Lower lobe of right lung (tissue), 2 donors: ENCODE data around the gene SCOC. TPM values are rescaled to one million over a fixed set of nuclear protein-coding genes. Genes with fewer than 3 reads are reported as not detected.

Experiments
- ATAC-seq, 2 donors: fragments of 200-7000 bp; cut with Tn5 transposase; one replicate each; pipeline ENCODE4 v1.9.1; 2020 to 2022; ENCODE audit warnings: mild to moderate bottlenecking in 2 of 2, moderate library complexity in 2 of 2
- DNase-seq: peaks from one replicate; pipeline ENCODE4 v3.0.0-alpha.2; 2020
- H3K27ac ChIP-seq: fragments of 200-600 bp; one replicate; pipeline ENCODE4 v1.8.0; 2022
- H3K27me3 ChIP-seq: fragments of 200-600 bp; one replicate; pipeline ENCODE4 v1.8.0; 2022; ENCODE audit warnings: low read depth
- H3K36me3 ChIP-seq: fragments of 200-600 bp; one replicate; pipeline ENCODE4 v1.8.0; 2022; ENCODE audit warnings: mild to moderate bottlenecking
- H3K4me1 ChIP-seq: fragments of 200-600 bp; one replicate; pipeline ENCODE4 v1.8.0; 2022
- H3K4me3 ChIP-seq: fragments of 200-600 bp; one replicate; pipeline ENCODE4 v1.8.0; 2022; ENCODE audit warnings: mild to moderate bottlenecking
- H3K9me3 ChIP-seq: fragments of 200-600 bp; one replicate; pipeline ENCODE4 v1.8.0; 2022
- CTCF ChIP-seq: fragments of 200-600 bp; IDR thresholded peaks from one replicate; pipeline ENCODE4 v1.8.0; 2022; ENCODE audit warnings: antibody characterized with exemption, mild to moderate bottlenecking
- intact Hi-C: fragments of 100-400 bp; cut with DNase I; formaldehyde crosslinking; loops from one replicate; pipeline ENCODE4 v1.11.0; 2022
- total RNA-seq: library from RNA; stranded (reverse); fragmentation: NEBNext Ultra II Directional; extraction: Animal tissue kit (Norgen Biotek cat#: 25700); gene quantifications from one replicate; pipeline ENCODE4 v1.2.1, GENCODE V29; 2021
- donor health status: DM: no; HTN: yes; CAD: no; lungs with severe emphysema.

Gene SCOC
- total RNA-seq, 1 donor from 2014 or later = 38.4 TPM

DNA sequence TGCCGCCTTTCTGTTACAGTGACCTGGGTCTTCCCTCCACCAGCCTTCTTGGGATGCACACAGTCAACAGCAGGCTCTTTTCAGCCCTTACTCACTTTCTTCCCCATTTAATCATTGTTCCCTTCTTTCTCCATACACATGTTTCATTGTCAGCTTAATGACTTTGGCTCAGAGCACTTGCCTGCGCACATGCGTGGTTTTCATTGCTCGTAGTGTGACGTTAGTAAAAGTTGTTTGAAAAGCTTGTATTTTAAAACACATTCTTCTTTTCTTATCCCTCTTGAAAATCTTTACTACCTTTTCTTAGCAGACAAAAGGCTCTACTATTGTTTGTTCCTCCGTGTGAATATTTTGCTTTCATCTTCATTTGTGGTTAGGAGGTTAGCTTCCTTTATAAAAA lies 19.7 kb upstream of the SCOC start:
- Histone ChIP-seq H3K4me3 (no peak overlapping the region), H3K27me3 (no peaks in the 10 kb centered on the region), H3K4me1 (no peaks in the 10 kb centered on the region), H3K36me3 (no peaks in the 10 kb centered on the region), H3K9me3 (no peaks in the 10 kb centered on the region), H3K27ac (no peak overlapping the region)
- intact Hi-C loops = no loop called here
- DNase-seq = no peak
- no peak for TF ChIP-seq CTCF
- ATAC-seq = no peak

DNA sequence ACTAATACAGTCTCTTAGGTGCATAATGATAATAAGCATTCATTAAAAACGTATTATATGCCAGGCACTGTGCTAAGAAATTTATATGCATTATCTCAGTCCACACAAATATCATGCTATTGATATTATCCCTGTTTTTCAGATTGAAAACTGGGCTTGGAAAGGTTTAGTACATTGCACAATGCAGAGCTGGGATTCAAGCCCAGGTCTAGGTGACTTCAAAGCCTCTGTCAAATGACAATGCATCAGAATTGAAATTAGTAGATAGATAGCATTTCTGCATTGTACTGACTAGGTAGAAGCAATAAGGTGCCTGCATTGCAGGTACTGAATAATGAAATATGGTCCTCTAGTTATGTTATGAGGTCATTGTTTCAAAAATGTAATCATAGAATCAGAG lies 18.2 kb upstream of the SCOC start:
- TF ChIP-seq CTCF = no peak
- H3K9me3 ChIP-seq = no peaks in the 10 kb centered on the region

DNA sequence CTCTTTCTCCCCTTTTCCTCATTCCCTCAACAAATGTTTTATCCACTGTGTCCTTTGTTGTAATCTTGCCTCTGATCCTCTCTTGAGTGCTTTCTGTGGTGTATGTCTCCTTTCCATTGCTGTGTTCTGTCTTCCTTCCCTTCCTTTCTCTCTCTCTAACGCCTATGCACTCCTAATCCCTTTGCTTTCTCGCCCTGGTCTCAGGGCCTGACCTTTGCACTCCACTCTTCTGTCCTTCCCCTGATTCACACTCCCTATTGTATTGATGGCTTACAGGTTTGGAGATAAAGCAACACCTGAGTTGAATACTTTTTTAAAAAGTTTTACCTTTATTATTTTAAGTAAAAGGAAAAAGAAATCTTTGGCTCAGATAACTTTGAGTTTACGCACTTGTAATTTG lies 15.6 kb upstream of the SCOC start:
- Histone ChIP-seq H3K27ac (no peak overlapping the region), H3K4me1 (no peaks in the 10 kb centered on the region), H3K36me3 (no peaks in the 10 kb centered on the region), H3K27me3 (no peaks in the 10 kb centered on the region), H3K4me3 (no peak overlapping the region), H3K9me3 (no peaks in the 10 kb centered on the region)
- no peak for DNase-seq
- no peak for ATAC-seq
- intact Hi-C loops = no loop called here
- TF ChIP-seq CTCF = no peak

More for the DNA sequence above, 18.2 kb upstream of the SCOC start:
- no peak for DNase-seq
- Histone ChIP-seq H3K4me3 (no peak overlapping the region), H3K27ac (no peak overlapping the region), H3K36me3 (no peaks in the 10 kb centered on the region), H3K27me3 (no peaks in the 10 kb centered on the region), H3K4me1 (no peaks in the 10 kb centered on the region)
- no peak for ATAC-seq
- intact Hi-C loops = no loop called here

DNA sequence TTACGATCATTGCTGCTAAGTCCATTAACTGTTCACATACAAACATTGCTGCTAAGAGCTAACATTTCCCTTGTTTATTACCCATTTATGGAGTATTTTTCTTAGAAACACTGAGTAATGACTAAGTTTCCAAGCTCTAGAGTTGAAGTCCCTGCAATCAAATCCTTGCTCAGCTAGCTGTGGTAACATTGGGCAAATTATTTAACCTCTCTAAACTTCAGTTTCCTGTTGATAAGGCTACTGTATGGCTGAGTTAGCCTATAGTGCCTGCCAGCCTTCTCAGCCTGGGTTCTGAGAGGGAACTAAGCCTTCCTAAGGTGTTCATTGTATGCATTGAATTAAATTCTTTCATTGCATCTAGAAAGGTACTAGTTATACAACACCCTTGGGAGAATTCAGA lies 15.2 kb upstream of the SCOC start:
- H3K4me1 ChIP-seq = no peaks in the 10 kb centered on the region
- H3K36me3 ChIP-seq = no peaks in the 10 kb centered on the region
- TF ChIP-seq CTCF = no peak
- no peaks in the 10 kb centered on the region for H3K27me3 ChIP-seq
- ATAC-seq (no peak), DNase-seq (no peak)
- intact Hi-C loops = no loop called here
- no peaks in the 10 kb centered on the region for H3K9me3 ChIP-seq
- H3K4me3 ChIP-seq = no peak overlapping the region
- H3K27ac ChIP-seq = no peak overlapping the region

DNA sequence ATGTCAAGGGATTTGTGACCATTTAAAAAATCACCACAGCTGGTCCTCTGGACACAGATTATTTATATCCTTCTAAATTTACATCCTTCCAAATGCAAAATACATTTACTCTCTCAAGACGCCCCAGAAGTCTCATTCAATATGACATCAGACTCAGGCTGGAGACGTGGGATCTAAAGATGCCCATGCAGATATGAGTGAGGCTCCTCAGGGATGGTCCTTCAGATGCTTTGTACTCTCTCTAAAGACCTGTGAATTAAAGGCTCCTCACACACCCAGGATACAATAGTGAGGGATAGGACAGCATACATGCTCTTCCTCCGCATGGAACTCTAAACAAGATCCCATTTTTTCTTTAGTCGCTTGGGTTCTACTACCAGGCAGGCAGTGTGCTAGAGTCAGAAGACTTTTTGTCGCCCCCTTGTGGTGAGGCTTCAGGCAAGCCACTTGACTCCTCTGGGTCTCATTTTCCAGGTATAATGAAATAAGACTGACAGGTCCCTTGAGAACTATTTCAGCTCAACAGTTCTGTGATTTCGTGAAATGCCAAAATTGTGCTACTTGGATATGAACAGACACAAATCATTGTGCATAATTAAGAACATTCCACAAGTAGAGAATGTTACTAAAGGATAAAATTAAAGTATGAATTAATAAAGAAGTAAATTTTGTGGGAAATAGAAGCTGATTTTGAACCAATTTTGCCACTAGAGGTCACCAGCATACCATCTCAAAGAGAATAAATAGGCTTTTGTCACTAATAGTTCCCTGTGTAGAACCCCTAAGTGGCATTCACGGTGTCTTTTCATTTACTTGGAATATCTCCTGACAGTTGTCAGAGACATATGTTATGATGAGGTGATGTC lies 13.7 kb upstream of the SCOC start:
- no peaks in the 10 kb centered on the region for H3K9me3 ChIP-seq
- H3K4me1 ChIP-seq = no peaks in the 10 kb centered on the region
- peak; percentile 85 for TF ChIP-seq CTCF
- peak; percentile 91 to 94 for ATAC-seq
- intact Hi-C loops = loop anchor here (10.0 kb wide), 1 partner anchor 765 kb away; no protein-coding TSS in a partner anchor
- H3K4me3 ChIP-seq = no peak overlapping the region
- no peaks in the 10 kb centered on the region for H3K36me3 ChIP-seq
- no peak overlapping the region for H3K27ac ChIP-seq
- H3K27me3 ChIP-seq = no peaks in the 10 kb centered on the region
- DNase-seq = peak; percentile 69
